Hepatocyte (in vitro differentiated cells): ENCODE data around the gene NBR1. TPM values are rescaled to one million over a fixed set of nuclear protein-coding genes. Genes with fewer than 3 reads are reported as not detected.
A peak's percentile ranks its signal among the peaks of the same experiment; 100 is the strongest.
"Not testable (repeated sequence)": the region's sequence is repeated elsewhere in the genome, so short reads cannot be mapped to it uniquely, and the experiment has no call there.

Experiments
- DNase-seq: peaks from one replicate; pipeline ENCODE4 v3.0.0-alpha.2; 2016; ENCODE audit warnings: low spot score
- H2AFZ ChIP-seq: fragments of 200-600 bp; sonication (generic); 2 replicates; pipeline ENCODE4 v1.6.0; 2016; ENCODE audit warnings: antibody characterized with exemption, mild to moderate bottlenecking
- H3K27ac ChIP-seq: fragments of 200-600 bp; sonication (generic); 2 replicates; pipeline ENCODE4 v1.5.1; 2016; ENCODE audit warnings: mild to moderate bottlenecking
- H3K27me3 ChIP-seq: fragments of 200-600 bp; sonication (generic); 2 replicates; pipeline ENCODE4 v1.6.1; 2016
- H3K36me3 ChIP-seq: fragments of 200-600 bp; sonication (generic); replicated peaks from 2 replicates; pipeline ENCODE4 v1.5.1; 2016; ENCODE audit warnings: low read depth; ENCODE audit not compliant: insufficient read depth
- H3K4me1 ChIP-seq: fragments of 200-600 bp; sonication (generic); 2 replicates; pipeline ENCODE4 v1.5.1; 2016; ENCODE audit warnings: mild to moderate bottlenecking, moderate library complexity; ENCODE audit not compliant: insufficient read depth
- H3K4me2 ChIP-seq: fragments of 200-600 bp; sonication (generic); 2 replicates; pipeline ENCODE4 v1.6.0; 2016
- H3K4me3 ChIP-seq: fragments of 200-600 bp; sonication (generic); 2 replicates; pipeline ENCODE4 v1.5.1; 2016; ENCODE audit warnings: mild to moderate bottlenecking
- H3K79me2 ChIP-seq: fragments of 200-600 bp; sonication (generic); 2 replicates; pipeline ENCODE4 v1.6.0; 2017; ENCODE audit warnings: mild to moderate bottlenecking
- H3K9me2 ChIP-seq: fragments of 200-600 bp; sonication (generic); replicated peaks from 2 replicates; pipeline ENCODE4 v1.6.0; 2017; ENCODE audit warnings: mild to moderate bottlenecking; ENCODE audit not compliant: insufficient read depth
- H3K9me3 ChIP-seq: fragments of 200-600 bp; sonication (generic); 2 replicates; pipeline ENCODE4 v1.5.1; 2016; ENCODE audit warnings: low read depth, mild to moderate bottlenecking
- H4K20me1 ChIP-seq: fragments of 200-600 bp; sonication (generic); 2 replicates; pipeline ENCODE4 v1.6.0; 2016; ENCODE audit warnings: mild to moderate bottlenecking; ENCODE audit not compliant: insufficient read depth, poor library complexity, severe bottlenecking
- WGBS: methylation state at CpG from one replicate; pipeline ENCODE4 v1.1.6; 2016; ENCODE audit warnings: low lambda C conversion rate; ENCODE audit errors: missing lambda C conversion rate; 5-methylcytosine and 5-hydroxymethylcytosine counted together
- polyA plus RNA-seq: library from polyadenylated mRNA; unstranded; fragments of >200 nt; fragmentation: Nextera tagmentation; extraction: Ambion mirVana; gene quantifications from 2 replicates; pipeline ENCODE4 v1.2.1, GENCODE V29; 2016
- small RNA-seq: library from RNA; depleted of rRNA; stranded (forward); fragments of <200 nt; gene quantifications from one replicate; pipeline ENCODE3, GENCODE V24; 2014
- total RNA-seq: library from RNA; depleted of rRNA; stranded (reverse); fragments of >200 nt; gene quantifications from 2 replicates; pipeline ENCODE4 v1.2.3, GENCODE V29; 2014

Gene NBR1
- total and polyA plus RNA-seq, 2 experiments from 2014 or later, result 37.7 to 82.4 TPM

DNA sequence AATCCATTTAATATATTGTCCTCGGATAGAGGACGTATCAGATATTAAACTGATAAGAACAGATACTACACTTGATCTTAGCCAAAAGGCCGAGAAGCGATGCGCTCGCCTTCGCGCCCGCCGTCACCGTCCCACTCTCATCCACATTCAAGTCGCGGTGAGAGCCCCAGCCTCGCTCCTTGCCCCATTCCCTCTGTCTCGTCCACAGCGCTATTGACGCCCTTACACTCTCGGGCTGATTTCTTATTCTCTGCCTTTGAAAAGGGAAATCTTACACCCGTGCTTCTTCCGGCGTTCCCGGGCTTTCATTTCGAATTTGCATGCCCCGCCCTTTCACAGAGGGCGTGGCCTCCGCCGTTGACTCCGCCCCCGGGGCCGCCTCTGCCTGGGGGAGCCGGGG is 62.9 kb downstream of the NBR1 start, which contains the start of gene RNU2-1:
TSS of gene RNU2-1 (minus strand) at position 101 of the 400 bp plus-strand sequence.
- WGBS, result no CpG with 5 or more reads among the region's 31 CpGs
- not testable (repeated sequence) for H3K9me2 ChIP-seq, H4K20me1 ChIP-seq, H3K4me2 ChIP-seq, H3K36me3 ChIP-seq, H3K27ac ChIP-seq, H3K79me2 ChIP-seq, H2AFZ ChIP-seq, H3K27me3 ChIP-seq, DNase-seq, H3K9me3 ChIP-seq, H3K4me1 ChIP-seq, H3K4me3 ChIP-seq

DNA sequence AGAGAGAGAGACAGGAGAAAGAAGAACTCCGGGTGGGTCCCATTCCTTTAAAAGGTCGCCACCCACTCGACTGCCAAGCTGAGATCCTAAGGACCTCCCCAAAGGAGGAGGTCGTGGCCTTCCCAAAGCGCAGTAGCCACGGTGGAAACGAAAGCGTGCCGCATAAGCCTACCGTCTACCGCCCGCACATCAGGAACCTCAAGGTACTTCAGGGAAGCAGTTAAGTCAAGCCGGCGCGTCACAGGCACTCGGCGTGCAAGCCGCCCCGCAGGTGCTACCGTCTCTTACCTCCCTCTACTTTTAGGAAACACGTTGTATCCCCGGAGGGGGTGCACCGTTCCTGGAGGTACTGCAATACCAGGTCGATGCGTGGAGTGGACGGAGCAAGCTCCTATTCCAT is 68.6 kb downstream of the NBR1 start:
- H3K27ac ChIP-seq, DNase-seq, H3K4me3 ChIP-seq, H3K36me3 ChIP-seq, H3K79me2 ChIP-seq, H3K9me3 ChIP-seq, H3K4me2 ChIP-seq, H2AFZ ChIP-seq, H3K27me3 ChIP-seq, H4K20me1 ChIP-seq, H3K9me2 ChIP-seq, H3K4me1 ChIP-seq: not testable (repeated sequence)
- WGBS, result no CpG with 5 or more reads among the region's 26 CpGs

DNA sequence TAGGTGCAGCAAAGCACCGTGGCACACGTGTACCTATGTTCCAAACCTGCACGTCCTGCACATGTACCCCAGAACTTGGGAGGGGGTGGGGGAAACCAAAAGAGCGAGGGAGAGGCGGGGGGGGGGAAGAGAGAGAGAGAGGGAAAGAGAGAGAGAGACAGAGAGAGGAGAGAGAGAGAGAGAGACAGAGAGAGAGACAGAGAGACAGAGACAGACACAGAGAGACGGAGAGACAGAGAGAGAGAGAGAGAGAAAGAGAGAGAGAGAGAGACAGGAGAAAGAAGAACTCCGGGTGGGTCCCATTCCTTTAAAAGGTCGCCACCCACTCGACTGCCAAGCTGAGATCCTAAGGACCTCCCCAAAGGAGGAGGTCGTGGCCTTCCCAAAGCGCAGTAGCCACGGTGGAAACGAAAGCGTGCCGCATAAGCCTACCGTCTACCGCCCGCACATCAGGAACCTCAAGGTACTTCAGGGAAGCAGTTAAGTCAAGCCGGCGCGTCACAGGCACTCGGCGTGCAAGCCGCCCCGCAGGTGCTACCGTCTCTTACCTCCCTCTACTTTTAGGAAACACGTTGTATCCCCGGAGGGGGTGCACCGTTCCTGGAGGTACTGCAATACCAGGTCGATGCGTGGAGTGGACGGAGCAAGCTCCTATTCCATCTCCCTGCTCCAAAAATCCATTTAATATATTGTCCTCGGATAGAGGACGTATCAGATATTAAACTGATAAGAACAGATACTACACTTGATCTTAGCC is 69.8 kb downstream of the NBR1 start:
- not testable (repeated sequence) for DNase-seq, H3K27me3 ChIP-seq, H2AFZ ChIP-seq, H3K4me2 ChIP-seq, H3K9me2 ChIP-seq, H3K4me1 ChIP-seq, H3K9me3 ChIP-seq, H4K20me1 ChIP-seq, H3K36me3 ChIP-seq, H3K79me2 ChIP-seq, H3K4me3 ChIP-seq, H3K27ac ChIP-seq
- no CpG with 5 or more reads among the region's 34 CpGs for WGBS

DNA sequence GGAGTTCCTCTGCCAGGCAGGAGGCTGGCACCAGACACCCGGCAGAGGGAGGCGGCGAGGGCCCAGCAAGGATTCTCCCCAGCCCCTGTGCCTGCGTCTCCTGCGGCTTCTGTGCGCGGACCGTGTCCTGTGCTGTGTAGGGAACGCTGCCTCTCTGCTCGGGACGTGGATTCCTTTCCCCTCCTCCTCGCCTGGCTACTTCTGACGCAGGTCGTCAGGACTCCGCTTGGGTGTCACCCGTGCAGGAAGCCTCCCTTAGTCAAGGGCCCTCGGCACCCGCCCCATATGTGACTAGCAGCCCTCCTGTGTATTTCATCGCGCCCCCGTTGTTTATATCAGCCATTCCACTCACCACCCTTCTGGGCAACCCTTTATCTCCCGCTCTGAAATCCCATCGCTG is 75.4 kb downstream of the NBR1 start:
- not testable (repeated sequence) for H3K27me3 ChIP-seq, H3K9me2 ChIP-seq, H2AFZ ChIP-seq, H3K9me3 ChIP-seq, H3K4me1 ChIP-seq, H3K36me3 ChIP-seq, DNase-seq, H3K27ac ChIP-seq, H4K20me1 ChIP-seq, H3K79me2 ChIP-seq, H3K4me3 ChIP-seq
- WGBS, result 66% methylated on average over 17 of the region's 23 CpGs
- H3K4me2 ChIP-seq, result peak overlapping the region; percentile 62

Small RNA genes within 50 kb of the gene (small RNA-seq; reads per million reads assigned to genes)
- gene AC060780.2 (not detected), gene AC060780.3 (not detected), gene AC135721.1 (not detected), gene RF00004 (not detected), gene RNU2-1 (not detected)

Other genes with a start within 250 kb of the NBR1 start
- 16.9 and 25.8 TPM in 2 replicates for gene AARSD1, start 206.8 kb upstream of the NBR1 start, total RNA-seq
- 41.0 and 50.5 TPM in 2 replicates for gene AARSD1, start 206.8 kb upstream of the NBR1 start, polyA plus RNA-seq
- gene PTGES3L, start 191.1 kb upstream of the NBR1 start, total RNA-seq, result 0.64 and 2.4 TPM in 2 replicates
- 0.40 and 0.73 TPM in 2 replicates for gene PTGES3L, start 191.1 kb upstream of the NBR1 start, polyA plus RNA-seq
- gene RUNDC1, start 190.6 kb upstream of the NBR1 start, total RNA-seq, result 8.0 and 11.4 TPM in 2 replicates
- 19.6 and 20.3 TPM in 2 replicates for gene RUNDC1, start 190.6 kb upstream of the NBR1 start, polyA plus RNA-seq
- gene RPL27, start 172.8 kb upstream of the NBR1 start, total RNA-seq, result 1,020 and 1,179 TPM in 2 replicates
- 580 and 602 TPM in 2 replicates for gene RPL27, start 172.8 kb upstream of the NBR1 start, polyA plus RNA-seq
- gene IFI35, start 164.4 kb upstream of the NBR1 start, total RNA-seq, result 14.4 and 18.4 TPM in 2 replicates
- 27.5 and 37.8 TPM in 2 replicates for gene IFI35, start 164.4 kb upstream of the NBR1 start, polyA plus RNA-seq
- gene VAT1, start 148.8 kb upstream of the NBR1 start, total RNA-seq, result 181 and 207 TPM in 2 replicates
- 219 and 251 TPM in 2 replicates for gene VAT1, start 148.8 kb upstream of the NBR1 start, polyA plus RNA-seq
- gene RND2, start 146.0 kb upstream of the NBR1 start, total RNA-seq, result 4.6 and 6.3 TPM in 2 replicates
- gene RND2, start 146.0 kb upstream of the NBR1 start, polyA plus RNA-seq, result 2.6 and 3.2 TPM in 2 replicates
- gene BRCA1, start 45.9 kb upstream of the NBR1 start, total RNA-seq, result 4.8 and 8.0 TPM in 2 replicates
- 6.2 and 7.0 TPM in 2 replicates for gene BRCA1, start 45.9 kb upstream of the NBR1 start, polyA plus RNA-seq
- gene TMEM106A, start 40.7 kb downstream of the NBR1 start, total RNA-seq, result 6.7 and 11.4 TPM in 2 replicates
- gene TMEM106A, start 40.7 kb downstream of the NBR1 start, polyA plus RNA-seq, result 7.2 and 8.4 TPM in 2 replicates
- not detected in 2 replicates for gene CCDC200, start 57.4 kb downstream of the NBR1 start, total RNA-seq
- 2.8 and 3.2 TPM in 2 replicates for gene CCDC200, start 57.4 kb downstream of the NBR1 start, polyA plus RNA-seq
- not detected in 2 replicates for gene RNU2-1, start 62.8 kb downstream of the NBR1 start, total RNA-seq
- gene RNU2-1, start 62.8 kb downstream of the NBR1 start, polyA plus RNA-seq, result 2.9 TPM in 1 of 2 replicates, not detected in the other
- 35.3 and 35.8 TPM in 2 replicates for gene ARL4D, start 227.8 kb downstream of the NBR1 start, total RNA-seq
- gene ARL4D, start 227.8 kb downstream of the NBR1 start, polyA plus RNA-seq, result 93.2 and 99.9 TPM in 2 replicates